Activated naive CD4-positive, alpha-beta T cell treated with anti-CD3 and anti-CD28 coated beads, Interleukin-2, amount 50 U/mL, for 24 hours (primary cell): ENCODE data around the gene SDK1.

Experiments used
- H3K27ac Mint-ChIP-seq: one replicate; pipeline ENCODE4 v1.8.0; 2021; ENCODE audit warnings: mild to moderate bottlenecking, mixed read lengths
- H3K27me3 Mint-ChIP-seq: one replicate; pipeline ENCODE4 v1.8.0; 2021; ENCODE audit warnings: mixed read lengths
- H3K36me3 Mint-ChIP-seq: one replicate; pipeline ENCODE4 v1.8.0; 2021; ENCODE audit warnings: mixed read lengths
- H3K4me1 Mint-ChIP-seq: one replicate; pipeline ENCODE4 v1.8.0; 2021; ENCODE audit warnings: mixed read lengths
- H3K4me3 Mint-ChIP-seq: one replicate; pipeline ENCODE4 v1.8.0; 2021; ENCODE audit warnings: mild to moderate bottlenecking, mixed read lengths
- H3K9me3 Mint-ChIP-seq: one replicate; pipeline ENCODE4 v1.8.0; 2021; ENCODE audit warnings: mixed read lengths

The SDK1 gene

DNA sequence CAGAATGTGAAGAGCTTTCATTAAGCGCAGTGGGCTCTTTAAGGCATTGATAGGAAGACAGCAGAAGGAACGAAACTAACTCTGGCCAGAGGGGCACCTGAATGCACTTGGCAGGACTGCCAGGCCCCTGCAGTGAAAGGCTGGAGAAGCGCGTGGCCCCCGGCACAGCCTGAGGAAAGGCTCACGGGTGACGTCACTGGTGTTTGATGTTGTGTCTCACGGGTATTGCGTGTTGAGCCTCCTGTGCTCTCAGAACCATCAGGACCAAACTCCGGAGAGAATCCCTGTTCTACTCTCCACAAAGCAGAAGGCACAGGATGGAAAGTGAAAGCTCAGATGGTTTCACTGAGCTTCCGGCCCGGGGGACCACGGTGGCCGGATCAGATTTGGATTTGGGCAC, 865.3 kb downstream of the SDK1 start:
- Mint-ChIP-seq H3K27me3 (no peaks in the 10 kb centered on the region), H3K4me3 (no peak overlapping the region), H3K9me3 (no peaks in the 10 kb centered on the region), H3K36me3 (no peaks in the 10 kb centered on the region), H3K4me1 (no peaks in the 10 kb centered on the region), H3K27ac (no peak overlapping the region)

- H3K9me3 Mint-ChIP-seq: no peaks in the 10 kb centered on the region
- no peaks in the 10 kb centered on the region for H3K27me3 Mint-ChIP-seq
- H3K4me1 Mint-ChIP-seq: no peaks in the 10 kb centered on the region
- H3K27ac Mint-ChIP-seq: no peak overlapping the region
- H3K36me3 Mint-ChIP-seq: no peaks in the 10 kb centered on the region
- H3K4me3 Mint-ChIP-seq: no peak overlapping the region
These were observed 865.8 kb downstream of the SDK1 start for GRCh38 chr7:4166807-4167206.

GRCh38 chr7:4167385-4167910, 866.4 kb downstream of the SDK1 start:
- Mint-ChIP-seq H3K4me3 (no peak overlapping the region), H3K27me3 (no peaks in the 10 kb centered on the region), H3K4me1 (no peaks in the 10 kb centered on the region), H3K27ac (no peak overlapping the region), H3K9me3 (no peaks in the 10 kb centered on the region), H3K36me3 (no peaks in the 10 kb centered on the region)

GRCh38 chr7:4168041-4168440, 867.0 kb downstream of the SDK1 start:
- Mint-ChIP-seq H3K4me1 (no peaks in the 10 kb centered on the region), H3K27me3 (no peaks in the 10 kb centered on the region), H3K9me3 (no peaks in the 10 kb centered on the region), H3K36me3 (no peaks in the 10 kb centered on the region), H3K27ac (no peak overlapping the region), H3K4me3 (no peak overlapping the region)

DNA sequence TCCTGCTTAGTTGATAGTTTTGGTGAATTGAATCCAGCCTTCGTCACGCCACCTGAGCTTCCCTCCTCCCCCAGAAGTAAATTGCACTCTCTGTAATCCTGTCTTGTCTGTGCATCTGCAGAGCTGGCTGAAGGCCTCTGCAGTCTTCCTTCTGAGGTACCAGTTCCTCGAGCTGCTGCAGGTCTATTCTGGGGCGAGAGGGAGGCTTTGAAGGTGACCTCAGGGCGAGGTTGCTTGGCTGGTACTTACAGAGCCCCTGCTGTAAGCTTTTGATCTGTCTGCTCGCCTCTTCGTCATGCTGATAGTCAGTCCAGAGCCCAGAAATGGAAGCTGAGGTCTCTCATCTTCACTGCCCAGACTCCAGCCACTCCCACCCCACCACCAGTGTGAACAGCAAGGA, 867.5 kb downstream of the SDK1 start:
- Mint-ChIP-seq H3K4me3 (no peak overlapping the region), H3K4me1 (no peaks in the 10 kb centered on the region), H3K36me3 (no peaks in the 10 kb centered on the region), H3K27me3 (no peaks in the 10 kb centered on the region), H3K9me3 (no peaks in the 10 kb centered on the region), H3K27ac (no peak overlapping the region)

DNA sequence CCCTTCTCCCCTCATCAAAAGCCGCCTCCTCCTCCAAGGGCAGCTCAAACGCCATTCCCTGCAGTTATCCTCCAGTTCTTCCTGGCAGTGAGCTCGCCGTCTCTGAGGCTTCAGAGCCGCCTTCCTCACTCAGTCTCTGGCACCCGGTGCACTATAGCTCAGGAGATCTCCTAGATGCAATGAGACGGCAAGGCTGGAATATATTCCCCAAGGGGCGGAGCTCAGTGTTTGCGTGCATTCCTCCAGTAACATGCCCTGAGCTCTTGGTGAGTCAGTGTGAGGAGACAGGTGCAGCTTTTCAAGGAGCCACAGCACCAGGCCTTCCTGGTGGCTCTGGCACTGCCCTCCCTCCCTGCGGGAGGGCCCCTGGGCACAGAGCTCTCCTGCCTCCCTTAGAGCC, 868.4 kb downstream of the SDK1 start:
- Mint-ChIP-seq H3K27me3 (no peaks in the 10 kb centered on the region), H3K27ac (no peak overlapping the region)

DNA sequence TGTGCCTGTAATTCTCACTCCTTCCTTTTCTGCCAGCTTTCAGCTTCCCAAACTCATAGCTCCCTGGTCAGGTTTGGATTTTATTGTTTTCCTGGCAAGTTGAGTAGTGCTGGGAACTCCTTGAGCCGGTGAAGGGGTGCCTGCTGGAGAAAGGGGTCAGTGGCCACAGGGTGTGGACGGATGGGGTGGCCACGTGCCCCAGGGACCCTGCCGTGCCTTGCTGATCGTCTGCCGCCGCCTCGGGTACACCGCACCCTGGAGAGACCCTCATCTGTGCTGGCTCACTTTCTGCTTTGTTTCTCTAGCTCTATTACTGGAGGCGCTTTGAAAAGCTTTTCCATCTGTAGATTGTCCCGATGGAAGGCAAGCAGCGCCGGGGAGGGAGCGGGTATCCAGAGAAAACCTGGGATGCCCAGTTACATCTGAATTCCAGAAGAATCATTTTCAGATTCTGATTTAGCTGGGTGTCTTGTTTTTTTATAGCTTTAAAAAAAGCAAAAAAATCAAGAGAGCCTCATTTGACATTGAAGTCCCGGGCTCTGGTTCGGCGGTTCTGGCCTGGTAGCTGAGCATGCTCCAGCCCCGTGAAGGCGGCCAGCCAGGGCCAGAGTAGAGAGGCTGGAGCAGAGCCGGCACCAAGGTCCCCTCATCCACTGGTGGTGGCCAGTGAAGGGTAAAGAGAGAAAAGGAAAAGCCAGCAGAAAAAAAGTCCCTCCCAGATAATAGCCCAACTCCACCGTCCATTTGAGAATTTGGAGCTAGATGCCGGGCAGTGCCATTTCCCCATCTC, 870.1 kb downstream of the SDK1 start:
- H3K4me3 Mint-ChIP-seq: no peak overlapping the region
- H3K9me3 Mint-ChIP-seq: no peaks in the 10 kb centered on the region
- no peaks in the 10 kb centered on the region for H3K4me1 Mint-ChIP-seq
- no peaks in the 10 kb centered on the region for H3K27me3 Mint-ChIP-seq
- no peak overlapping the region for H3K27ac Mint-ChIP-seq
- H3K36me3 Mint-ChIP-seq: no peaks in the 10 kb centered on the region

More for the DNA sequence above, 868.4 kb downstream of the SDK1 start:
- no peaks in the 10 kb centered on the region for H3K9me3 Mint-ChIP-seq
- no peaks in the 10 kb centered on the region for H3K36me3 Mint-ChIP-seq
- H3K4me3 Mint-ChIP-seq: no peak overlapping the region
- no peaks in the 10 kb centered on the region for H3K4me1 Mint-ChIP-seq

- H3K9me3 Mint-ChIP-seq: no peaks in the 10 kb centered on the region
- H3K4me1 Mint-ChIP-seq: no peaks in the 10 kb centered on the region
- no peaks in the 10 kb centered on the region for H3K27me3 Mint-ChIP-seq
- H3K36me3 Mint-ChIP-seq: no peaks in the 10 kb centered on the region
- H3K4me3 Mint-ChIP-seq: no peak overlapping the region
- no peak overlapping the region for H3K27ac Mint-ChIP-seq
These were observed 871.8 kb downstream of the SDK1 start for GRCh38 chr7:4172883-4173282.

DNA sequence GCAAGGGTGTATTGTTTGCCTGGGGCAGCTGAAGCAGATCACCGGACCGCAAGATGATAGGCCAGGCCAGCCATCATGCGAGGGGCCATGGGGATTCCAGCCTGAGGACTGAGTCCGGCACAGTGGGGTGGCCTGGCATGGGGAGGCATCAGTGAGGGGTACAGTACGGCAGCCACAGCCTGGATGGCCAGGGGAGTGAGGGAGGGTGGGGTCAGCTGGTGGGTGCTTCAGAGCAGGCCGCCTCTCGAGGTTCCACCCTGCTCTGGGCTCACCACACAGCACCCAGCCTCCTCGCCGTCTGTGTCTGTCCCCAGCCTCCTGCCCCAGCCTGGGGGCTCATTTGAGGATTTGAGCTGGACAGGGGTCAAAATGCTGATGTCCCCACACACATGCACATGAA, 872.6 kb downstream of the SDK1 start:
- no peaks in the 10 kb centered on the region for H3K9me3 Mint-ChIP-seq
- no peaks in the 10 kb centered on the region for H3K27me3 Mint-ChIP-seq
- H3K4me1 Mint-ChIP-seq: no peaks in the 10 kb centered on the region
- H3K4me3 Mint-ChIP-seq: no peak overlapping the region
- H3K36me3 Mint-ChIP-seq: no peaks in the 10 kb centered on the region
- no peak overlapping the region for H3K27ac Mint-ChIP-seq

DNA sequence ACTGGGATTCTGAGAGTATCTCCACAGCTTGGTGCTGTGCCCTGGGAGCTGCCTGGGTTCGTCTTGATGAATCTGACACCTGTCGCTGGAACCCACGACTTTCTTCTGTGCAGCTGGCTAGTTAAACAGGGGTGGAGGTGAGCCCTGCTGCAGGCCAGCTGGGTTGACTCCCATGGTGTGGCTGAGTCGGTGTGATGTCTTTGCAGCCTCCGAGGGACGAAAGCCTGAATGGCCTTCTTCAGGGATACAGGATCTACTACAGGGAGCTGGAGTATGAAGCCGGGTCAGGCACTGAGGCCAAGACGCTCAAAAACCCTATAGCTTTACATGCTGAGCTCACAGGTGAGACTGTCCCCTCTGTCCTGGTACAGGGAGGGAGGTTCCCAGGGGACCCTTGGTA, 873.0 kb downstream of the SDK1 start:
- H3K27ac Mint-ChIP-seq: no peak overlapping the region
- H3K9me3 Mint-ChIP-seq: no peaks in the 10 kb centered on the region
- no peaks in the 10 kb centered on the region for H3K36me3 Mint-ChIP-seq
- H3K4me1 Mint-ChIP-seq: no peaks in the 10 kb centered on the region
- no peaks in the 10 kb centered on the region for H3K27me3 Mint-ChIP-seq
- no peak overlapping the region for H3K4me3 Mint-ChIP-seq

DNA sequence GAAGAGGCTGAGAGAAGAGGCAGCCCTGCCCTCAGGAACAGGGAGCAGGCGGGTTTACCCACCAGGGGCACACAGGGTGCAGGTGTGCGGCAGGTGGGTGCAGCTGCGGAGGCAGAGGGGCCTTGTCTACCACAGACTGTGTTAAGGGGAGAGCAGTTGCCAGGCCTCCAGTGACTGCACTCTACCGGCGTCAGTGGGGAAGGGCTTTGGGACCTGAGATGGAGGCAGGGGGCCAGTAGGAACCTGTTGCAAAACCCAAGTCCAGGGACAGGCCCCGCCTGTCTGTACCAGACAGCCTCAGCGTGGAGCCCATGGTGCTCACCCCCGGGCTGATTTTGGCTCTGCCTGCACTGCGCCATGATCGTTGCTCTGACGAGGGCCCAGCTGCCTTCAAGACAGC, 873.4 kb downstream of the SDK1 start:
- H3K4me3 Mint-ChIP-seq: no peak overlapping the region
- no peaks in the 10 kb centered on the region for H3K36me3 Mint-ChIP-seq
- no peaks in the 10 kb centered on the region for H3K4me1 Mint-ChIP-seq
- no peak overlapping the region for H3K27ac Mint-ChIP-seq
- H3K9me3 Mint-ChIP-seq: no peaks in the 10 kb centered on the region
- no peaks in the 10 kb centered on the region for H3K27me3 Mint-ChIP-seq

- Mint-ChIP-seq H3K36me3 (no peaks in the 10 kb centered on the region), H3K27ac (no peak overlapping the region)
These were observed 873.8 kb downstream of the SDK1 start for GRCh38 chr7:4174884-4175283.

GRCh38 chr7:4175346-4175973, 874.4 kb downstream of the SDK1 start:
- H3K36me3 Mint-ChIP-seq: no peaks in the 10 kb centered on the region
- H3K4me3 Mint-ChIP-seq: no peak overlapping the region
- no peaks in the 10 kb centered on the region for H3K9me3 Mint-ChIP-seq
- H3K27me3 Mint-ChIP-seq: no peaks in the 10 kb centered on the region
- no peak overlapping the region for H3K27ac Mint-ChIP-seq
- no peaks in the 10 kb centered on the region for H3K4me1 Mint-ChIP-seq

More at GRCh38 chr7:4174884-4175283, 873.8 kb downstream of the SDK1 start:
- H3K27me3 Mint-ChIP-seq: no peaks in the 10 kb centered on the region
- H3K4me1 Mint-ChIP-seq: no peaks in the 10 kb centered on the region
- H3K4me3 Mint-ChIP-seq: no peak overlapping the region
- no peaks in the 10 kb centered on the region for H3K9me3 Mint-ChIP-seq

- Mint-ChIP-seq H3K27ac (no peak overlapping the region), H3K27me3 (no peaks in the 10 kb centered on the region), H3K4me1 (no peaks in the 10 kb centered on the region)
These were observed 875.9 kb downstream of the SDK1 start for GRCh38 chr7:4177001-4177400.

GRCh38 chr7:4178416-4178815, 877.4 kb downstream of the SDK1 start:
- no peak overlapping the region for H3K27ac Mint-ChIP-seq
- H3K9me3 Mint-ChIP-seq: no peaks in the 10 kb centered on the region
- H3K27me3 Mint-ChIP-seq: no peaks in the 10 kb centered on the region
- no peaks in the 10 kb centered on the region for H3K4me1 Mint-ChIP-seq
- no peak overlapping the region for H3K4me3 Mint-ChIP-seq
- H3K36me3 Mint-ChIP-seq: no peaks in the 10 kb centered on the region

More at GRCh38 chr7:4177001-4177400, 875.9 kb downstream of the SDK1 start:
- H3K36me3 Mint-ChIP-seq: no peaks in the 10 kb centered on the region
- no peaks in the 10 kb centered on the region for H3K9me3 Mint-ChIP-seq
- no peak overlapping the region for H3K4me3 Mint-ChIP-seq

DNA sequence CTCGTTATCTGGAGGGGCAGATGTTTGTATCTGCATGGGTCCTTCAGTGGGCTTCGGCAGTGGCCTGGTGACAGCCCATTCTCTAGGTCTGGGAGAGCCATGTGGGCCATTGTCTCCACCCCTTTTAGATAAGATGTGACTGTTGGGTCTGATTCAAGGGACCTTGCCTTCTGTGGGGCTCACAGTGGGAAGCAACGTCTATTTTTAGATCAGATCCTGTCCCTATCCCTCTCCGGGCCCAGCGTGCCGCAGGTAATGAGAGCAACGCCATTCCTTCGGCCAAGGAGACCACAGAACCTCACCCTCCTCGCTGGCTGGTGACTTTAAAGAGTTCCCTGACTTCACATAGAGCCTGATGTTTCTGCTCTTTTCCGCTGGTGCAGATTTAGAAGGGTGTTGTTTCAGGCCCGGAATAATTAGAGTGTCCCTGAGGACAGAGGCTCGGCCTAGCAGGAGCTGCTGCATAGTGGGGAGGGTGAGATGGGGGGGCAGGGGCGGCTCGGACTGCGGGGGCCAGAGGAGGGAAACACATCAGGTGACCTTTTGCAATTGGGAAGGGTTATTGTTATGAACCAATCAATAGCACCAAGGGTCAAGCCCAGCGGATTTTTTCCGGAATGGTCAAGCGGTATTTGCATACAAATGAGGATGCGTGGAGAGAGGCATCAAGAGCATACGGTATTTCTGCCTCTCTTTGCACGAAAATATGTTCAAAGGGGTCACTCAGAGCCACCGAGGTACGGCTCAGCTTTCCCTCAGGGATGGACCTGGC, 878.0 kb downstream of the SDK1 start:
- no peaks in the 10 kb centered on the region for H3K4me1 Mint-ChIP-seq
- H3K36me3 Mint-ChIP-seq: no peaks in the 10 kb centered on the region
- H3K4me3 Mint-ChIP-seq: no peak overlapping the region
- H3K9me3 Mint-ChIP-seq: no peaks in the 10 kb centered on the region
- H3K27me3 Mint-ChIP-seq: no peaks in the 10 kb centered on the region
- no peak overlapping the region for H3K27ac Mint-ChIP-seq
